Measurements from ENCODE around the gene FRS3.

Gene FRS3

GRCh38 chr6:41724228-41724580 lies 55.5 kb downstream of the FRS3 start:
- no peak for DNase-seq

GRCh38 chr6:41723530-41724227 lies 56.0 kb downstream of the FRS3 start:
- no peak for DNase-seq

- DNase-seq = no peak
These were observed 56.7 kb downstream of the FRS3 start for GRCh38 chr6:41722969-41723529.

GRCh38 chr6:41721414-41721813 lies 58.3 kb downstream of the FRS3 start:
- DNase-seq = no peak

- no peak for DNase-seq
These were observed 58.9 kb downstream of the FRS3 start for GRCh38 chr6:41720783-41721182.

GRCh38 chr6:41720262-41720620 lies 59.5 kb downstream of the FRS3 start:
- no peak for DNase-seq
